ENCODE measurements around the gene DIP2C.

- TF ChIP-seq CTCF (IDR thresholded peaks at IDR 0.05), result no peak
- no peak for TF ChIP-seq POLR2AphosphoS5 (IDR thresholded peaks at IDR 0.05)
These were observed 161.0 kb downstream of the DIP2C start for GRCh38 chr10:528173-529165.

All from stomach (tissue), 4 donors.